GM21381 (cell line): ENCODE results near the gene SDC3.

Source experiments
- ATAC-seq: cut with Tn5 transposase; IDR thresholded peaks from one replicate; pipeline ENCODE4 v1.9.1; 2021; ENCODE audit warnings: mild to moderate bottlenecking, moderate library complexity; ENCODE audit not compliant: unreplicated experiment

SDC3 gene

GRCh38 chr1:30928789-30929134 lies 20.2 kb upstream of the SDC3 start:
- no peak for ATAC-seq

GRCh38 chr1:30928171-30928570 lies 19.6 kb upstream of the SDC3 start:
- ATAC-seq: no peak

- ATAC-seq: no peak
These were observed 18.9 kb upstream of the SDC3 start for GRCh38 chr1:30927448-30927847.

GRCh38 chr1:30923597-30923996 lies 15.0 kb upstream of the SDC3 start:
- no peak for ATAC-seq

- ATAC-seq: no peak
These were observed 12.3 kb upstream of the SDC3 start for GRCh38 chr1:30920827-30921226.

GRCh38 chr1:30919025-30919881 lies 10.7 kb upstream of the SDC3 start:
- no peak for ATAC-seq

GRCh38 chr1:30916296-30916695 lies 7.7 kb upstream of the SDC3 start:
- ATAC-seq: no peak

GRCh38 chr1:30915491-30916230 lies 7.1 kb upstream of the SDC3 start:
- ATAC-seq: no peak

GRCh38 chr1:30914931-30915330 lies 6.4 kb upstream of the SDC3 start:
- no peak for ATAC-seq

GRCh38 chr1:30914587-30914922 lies 6.0 kb upstream of the SDC3 start:
- ATAC-seq: no peak

GRCh38 chr1:30912913-30913652 lies 4.5 kb upstream of the SDC3 start:
- ATAC-seq: no peak

GRCh38 chr1:30912224-30912623 lies 3.7 kb upstream of the SDC3 start:
- no peak for ATAC-seq

GRCh38 chr1:30911059-30911954 lies 2.7 kb upstream of the SDC3 start:
- no peak for ATAC-seq

GRCh38 chr1:30909365-30910068 lies 959 bp upstream of the SDC3 start:
- no peak for ATAC-seq

- no peak for ATAC-seq
These were observed 252 bp downstream of the SDC3 start for GRCh38 chr1:30908316-30908695.

- ATAC-seq: no peak
These were observed 860 bp downstream of the SDC3 start for GRCh38 chr1:30907481-30908315.

GRCh38 chr1:30906631-30907441 lies 1.7 kb downstream of the SDC3 start:
- no peak for ATAC-seq

- no peak for ATAC-seq
These were observed 2.5 kb downstream of the SDC3 start for GRCh38 chr1:30905916-30906620.
